Measurements from ENCODE around the gene EXD1. TPM values are rescaled to one million over a fixed set of nuclear protein-coding genes. Genes with fewer than 3 reads are reported as not detected.

The EXD1 gene
- total and polyA plus RNA-seq, 2 of the 13 experiments (the other 11 are each of a cell fraction or from before 2014, with no cell fraction given): not detected

DNA sequence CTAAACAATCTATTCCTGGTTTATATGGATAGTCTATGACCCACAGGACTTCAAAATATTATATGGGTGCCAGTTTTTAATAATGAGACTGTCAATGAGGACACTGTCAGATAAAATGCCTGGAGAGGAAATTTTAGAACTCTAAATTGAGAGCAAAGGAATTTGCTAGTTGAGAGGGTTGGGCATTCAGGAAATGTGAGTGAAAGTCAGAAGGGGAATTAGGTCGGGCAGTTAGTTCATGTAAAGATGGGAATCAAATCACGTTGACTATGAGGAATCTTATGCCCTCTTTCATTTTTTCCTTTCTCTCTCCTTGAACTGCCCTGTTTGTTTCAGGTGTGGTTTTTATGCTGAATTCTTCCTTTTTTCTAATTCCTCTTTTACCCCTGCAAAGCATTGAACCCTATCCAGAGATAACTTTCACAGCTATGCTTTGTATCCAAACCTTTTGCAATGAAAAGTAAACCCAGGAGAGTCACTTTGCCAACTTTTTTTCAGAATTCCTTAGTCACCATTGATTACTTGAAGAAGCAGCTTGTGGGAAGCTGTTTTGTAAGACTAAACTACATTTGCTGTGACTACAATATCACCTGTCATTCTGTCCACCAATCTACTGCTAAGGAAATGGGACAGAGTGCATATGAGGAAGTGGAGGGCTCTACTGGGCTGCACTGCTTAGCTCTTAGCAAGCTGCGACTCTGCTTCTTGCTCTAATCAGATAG is 28.4 kb upstream of the EXD1 start:
- H3K27ac ChIP-seq (ENCODE audit: extremely low read length, insufficient read depth, low read length): peak overlapping the region; percentile 76
- CTCF ChIA-PET (ENCODE audit: low intra/inter-chr PET ratio, low total read pairs): no interaction called here

DNA sequence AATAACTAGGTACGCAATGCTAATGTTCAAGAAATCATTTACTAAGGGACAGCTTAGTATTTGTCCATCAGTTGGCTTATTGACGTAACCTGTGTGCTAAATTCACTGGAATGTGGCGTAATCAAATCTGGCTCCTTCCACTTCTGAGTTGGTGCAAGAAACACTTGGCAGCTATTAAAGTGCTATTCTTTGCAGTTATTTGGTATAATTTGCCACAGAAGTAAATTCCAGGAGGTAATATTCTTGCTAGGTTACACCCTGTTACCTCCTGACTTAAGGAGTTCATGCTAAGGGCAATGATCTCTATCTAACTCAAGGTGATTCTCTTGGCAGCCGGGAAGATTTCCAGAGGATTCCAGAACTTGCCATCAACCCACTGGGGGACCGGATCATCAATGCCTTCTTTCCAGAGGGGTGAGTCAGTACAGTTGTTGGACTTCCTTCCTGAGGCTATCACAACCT is 26.1 kb upstream of the EXD1 start:
- Histone ChIP-seq H3K36me3 (replicated peaks in 1 of 2; ENCODE audit: control insufficient read depth in 1 of 2, insufficient read depth in 2 of 2, low read length in 2 of 2) (peaks cover 0 to 6% of the 10 kb centered on the region in 2 experiments; a peak in 2 of 5 replicates), H3K4me3 (replicated peaks in 1 of 3; ENCODE audit: insufficient read depth in 1 of 3, low read depth in 2 of 3, low read length in 3 of 3) (no peak overlapping the region), H3K27ac (ENCODE audit: extremely low read length, insufficient read depth, low read length) (peak overlapping the region; percentile 58), H3K9me3 (ENCODE audit: low read length) (no peaks in the 10 kb centered on the region), H3K4me2 (ENCODE audit: low read depth, low read length) (peak overlapping the region; percentile 33), H3K27me3 (ENCODE audit: control insufficient read depth in 1 of 2, insufficient read depth in 2 of 2, low read length in 2 of 2) (no peaks in the 10 kb centered on the region), H3K4me1 (ENCODE audit: insufficient read depth, low read length) (peaks cover 65% of the 10 kb centered on the region), H3K79me2 (ENCODE audit: insufficient read depth, low read length) (no peaks in the 10 kb centered on the region), H2AFZ (ENCODE audit: low read length) (no peak overlapping the region), H4K20me1 (ENCODE audit: insufficient read depth, low read length) (no peaks in the 10 kb centered on the region), H3K9ac (ENCODE audit: insufficient read depth, low read depth, low read length) (no peak overlapping the region)
- ChIA-PET CTCF (ENCODE audit: low intra/inter-chr PET ratio, low total read pairs) (no interaction called here), POLR2A (interaction anchor here (0.8 to 1.1 kb wide), 3 partner anchors 15 to 27 kb away, joined by 3 to 7 read pairs (median 3); partner anchors contain the start of genes CHP1 and EXD1)
- in situ Hi-C loops (cut with HindIII; ENCODE audit: extremely low pct_ligation_motif_present, low pct_unique_long_range_greater_than_20kb) (no loop called here), intact Hi-C loops (cut with micrococcal nuclease; ENCODE audit: unreplicated experiment) (no loop called here)
- DNase-seq (ENCODE audit: low spot score) (peak; percentile 78), FAIRE-seq (peak; percentile 67), ATAC-seq (peak; percentile 56)
- BruUV-seq (replicated peaks): no TSS peak
- WGBS (ENCODE audit: low lambda C conversion rate): 51% methylated on average over 5 of the region's 5 CpGs
- no peak for TF ChIP-seq NFIB (CRISPR knock-in tag; IDR thresholded peaks at IDR 0.05; ENCODE audit: borderline replicate concordance)
- 0 out of 2 replicates have a peak, but pooled peaks have one; percentile 38 for TF ChIP-seq HMG20B (CRISPR knock-in tag; conservative IDR thresholded peaks at IDR 0.05)
- no peak for TF ChIP-seq ZNF782 (CRISPR knock-in tag; IDR thresholded peaks at IDR 0.05; ENCODE audit: borderline replicate concordance)
- TF ChIP-seq MLLT10 (CRISPR knock-in tag; IDR thresholded peaks at IDR 0.05): no peak
- TF ChIP-seq SRSF1 (optimal IDR thresholded peaks at IDR 0.05; ENCODE audit: low read depth, low read length): no peak
- 0 out of 2 replicates have a peak, but pooled peaks have one; percentile 54 for TF ChIP-seq GFI1 (CRISPR knock-in tag; IDR thresholded peaks at IDR 0.05; ENCODE audit: borderline replicate concordance)
- TF ChIP-seq HINFP (CRISPR knock-in tag; IDR thresholded peaks at IDR 0.05; ENCODE audit: low read depth): no peak
- no peak for TF ChIP-seq ZNF24 (IDR thresholded peaks at IDR 0.05)
- TF ChIP-seq ZNF136 (CRISPR knock-in tag; IDR thresholded peaks at IDR 0.05; ENCODE audit: low read depth): no peak
- no peak for TF ChIP-seq ZNF614 (CRISPR knock-in tag; IDR thresholded peaks at IDR 0.05; ENCODE audit: borderline replicate concordance)
- no peak for TF ChIP-seq ZNF317 (CRISPR knock-in tag; IDR thresholded peaks at IDR 0.05)
- 0 out of 2 replicates have a peak, but pooled peaks have one; percentile 52 for TF ChIP-seq ZBTB3 (CRISPR knock-in tag; IDR thresholded peaks at IDR 0.05; ENCODE audit: borderline replicate concordance, low read depth)
- no peak for TF ChIP-seq RAD21 (CRISPR knock-in tag; IDR thresholded peaks at IDR 0.05)
- no peak for TF ChIP-seq RFX5 (IDR thresholded peaks at IDR 0.05; ENCODE audit: low read depth, low read length)

More for the DNA sequence above, 28.4 kb upstream of the EXD1 start:
- no peak overlapping the region for H3K4me3 ChIP-seq (replicated peaks in 1 of 3; ENCODE audit: insufficient read depth in 1 of 3, low read depth in 2 of 3, low read length in 3 of 3)
- H2AFZ ChIP-seq (ENCODE audit: low read length): no peak overlapping the region
- H3K4me2 ChIP-seq (ENCODE audit: low read depth, low read length): peak overlapping the region; percentile 6
- H3K9me3 ChIP-seq (ENCODE audit: low read length): no peaks in the 10 kb centered on the region
- BruUV-seq (replicated peaks): TSS peak; percentile 28
- WGBS (ENCODE audit: low lambda C conversion rate): 42% methylated on average over 3 of the region's 3 CpGs
- H3K27me3 ChIP-seq (ENCODE audit: control insufficient read depth in 1 of 2, insufficient read depth in 2 of 2, low read length in 2 of 2): no peaks in the 10 kb centered on the region
- no peaks in the 10 kb centered on the region for H4K20me1 ChIP-seq (ENCODE audit: insufficient read depth, low read length)
- peak; percentile 40 for DNase-seq (ENCODE audit: low spot score)
- ATAC-seq: peak; percentile 64
- H3K79me2 ChIP-seq (ENCODE audit: insufficient read depth, low read length): no peaks in the 10 kb centered on the region
- FAIRE-seq: peak; percentile 32
- POLR2A ChIA-PET: interaction anchor here (0.7 to 2.2 kb wide), 2 partner anchors 25 to 396 kb away, joined by 3 to 10 read pairs; no protein-coding TSS in a partner anchor
- intact Hi-C loops (cut with micrococcal nuclease; ENCODE audit: unreplicated experiment): no loop called here
- H3K9ac ChIP-seq (ENCODE audit: insufficient read depth, low read depth, low read length): 0 out of 2 replicates have a peak overlapping the region, but pooled peaks have one; percentile 16
- in situ Hi-C loops (cut with HindIII; ENCODE audit: extremely low pct_ligation_motif_present, low pct_unique_long_range_greater_than_20kb): no loop called here
- H3K4me1 ChIP-seq (ENCODE audit: insufficient read depth, low read length): peaks cover 84% of the 10 kb centered on the region
- TF ChIP-seq RCOR2 (CRISPR knock-in tag; IDR thresholded peaks at IDR 0.05) (no peak), NFYB (CRISPR knock-in tag; IDR thresholded peaks at IDR 0.05) (peak; percentile 48; the same call in 1 of the 2 replicates), ZNF501 (CRISPR knock-in tag; IDR thresholded peaks at IDR 0.05) (no peak), HOXA3 (CRISPR knock-in tag; IDR thresholded peaks at IDR 0.05) (no peak), TGIF2 (CRISPR knock-in tag; IDR thresholded peaks at IDR 0.05) (no peak), EP300 (IDR thresholded peaks at IDR 0.05; ENCODE audit: low read depth in 2 of 2, low read length in 2 of 2) (peak in 1 of 2 experiments; percentile 43; a peak in 1 of 4 replicates), EP300 (CRISPR knock-in tag; IDR thresholded peaks at IDR 0.05; ENCODE audit: borderline replicate concordance) (no peak), ZNF670 (CRISPR knock-in tag; IDR thresholded peaks at IDR 0.05; ENCODE audit: borderline replicate concordance) (no peak)
- peaks cover 3 to 6% of the 10 kb centered on the region in 2 experiments; a peak in 3 of 5 replicates for H3K36me3 ChIP-seq (replicated peaks in 1 of 2; ENCODE audit: control insufficient read depth in 1 of 2, insufficient read depth in 2 of 2, low read length in 2 of 2)

All from HepG2 (cell line).